GM12891 (cell line): ENCODE data around the gene AKAP7.

Experiments used
- POLR2A ChIP-seq: IDR thresholded peaks from 2 replicates; pipeline ENCODE4 v1.6.1; 2011; ENCODE audit warnings: low read depth, low read length, control low read depth
- SPI1 ChIP-seq: IDR thresholded peaks from 2 replicates; pipeline ENCODE4 v1.6.1; 2011; ENCODE audit warnings: low read depth, low read length, control low read depth

- TF ChIP-seq SPI1 (no peak), POLR2A (no peak)
Observed at GRCh38 chr6:131136021-131136786, 937 bp downstream of the AKAP7 start.
